GM12891 (cell line): ENCODE results near the gene RNLS.

Experiments
- POLR2A ChIP-seq: IDR thresholded peaks from 2 replicates; pipeline ENCODE4 v1.6.1; 2011; ENCODE audit warnings: low read depth, low read length, control low read depth
- POLR2AphosphoS5 ChIP-seq: IDR thresholded peaks from 2 replicates; pipeline ENCODE4 v1.6.1; 2011; ENCODE audit warnings: low read depth, low read length, control low read depth
- POU2F2 ChIP-seq: IDR thresholded peaks from 2 replicates; pipeline ENCODE4 v1.6.1; 2011; ENCODE audit warnings: low read depth, mild to moderate bottlenecking, control low read depth, low read length, moderate library complexity
- SPI1 ChIP-seq: IDR thresholded peaks from 2 replicates; pipeline ENCODE4 v1.6.1; 2011; ENCODE audit warnings: low read depth, low read length, control low read depth
- TAF1 ChIP-seq: IDR thresholded peaks from 2 replicates; pipeline ENCODE4 v1.6.1; 2011; ENCODE audit warnings: low read depth, low read length, control low read depth

- TF ChIP-seq POLR2AphosphoS5, result no peak
- no peak for TF ChIP-seq POLR2A
- no peak for TF ChIP-seq TAF1
- no peak for TF ChIP-seq POU2F2
- no peak for TF ChIP-seq SPI1
These were observed 268.8 kb downstream of the RNLS start for GRCh38 chr10:88314362-88314761.
